Keratinocyte (primary cell): ENCODE measurements around the gene PSMC1. TPM values are rescaled to one million over a fixed set of nuclear protein-coding genes. Genes with fewer than 3 reads are reported as not detected.

Experiments used
- DNase-seq: peaks from one replicate; pipeline ENCODE4 v3.0.0-alpha.2; 2011; ENCODE audit warnings: low read depth, missing footprints, low spot score
- FAIRE-seq: peaks from 2 replicates; lab custom pipeline; 2011; peaks lifted over from hg19 to GRCh38; lab: Jason Lieb, UNC
- H2AFZ ChIP-seq: 2 replicates; pipeline ENCODE4 v1.6.0; 2012; ENCODE audit warnings: low read length, control low read depth, inconsistent platforms; ENCODE audit not compliant: control insufficient read depth
- H3K27ac ChIP-seq: 2 replicates; pipeline ENCODE4 v1.5.1; 2011; ENCODE audit warnings: low read length; ENCODE audit not compliant: control insufficient read depth, insufficient read depth
- H3K27me3 ChIP-seq: 3 replicates; pipeline ENCODE4 v1.6.0; 2011; ENCODE audit warnings: low read length; ENCODE audit not compliant: control insufficient read depth, insufficient read depth; ENCODE audit errors: extremely low read depth
- H3K36me3 ChIP-seq, 2 experiments: 2 replicates in 1 of 2; 3 replicates in 1 of 2; pipeline ENCODE4 v1.5.1; 2011; ENCODE audit warnings: low read length in 2 of 2, mild to moderate bottlenecking in 1 of 2; ENCODE audit not compliant: control insufficient read depth in 2 of 2, insufficient read depth in 2 of 2; ENCODE audit errors: extremely low read depth in 1 of 2
- H3K4me1 ChIP-seq: 3 replicates; pipeline ENCODE4 v1.5.1; 2011; ENCODE audit warnings: low read length; ENCODE audit not compliant: control insufficient read depth, insufficient read depth; ENCODE audit errors: extremely low read depth
- H3K4me2 ChIP-seq: 3 replicates; pipeline ENCODE4 v1.6.0; 2011; ENCODE audit warnings: low read depth, low read length; ENCODE audit not compliant: control insufficient read depth, insufficient read depth; ENCODE audit errors: extremely low read depth
- H3K4me3 ChIP-seq, 3 experiments: fragments of 200-600 bp in 1 of 3; sonication (generic) in 1 of 3; 2 replicates in 2 of 3; 3 replicates in 1 of 3; pipeline ENCODE4 v1.5.1; 2011 to 2016; ENCODE audit warnings: low read length in 3 of 3, mild to moderate bottlenecking in 3 of 3, control low read depth in 2 of 3, inconsistent platforms in 1 of 3, low read depth in 1 of 3, mixed read lengths in 1 of 3, mixed run types in 1 of 3, moderate library complexity in 1 of 3; ENCODE audit not compliant: control insufficient read depth in 2 of 3, insufficient read depth in 2 of 3; ENCODE audit errors: extremely low read depth in 1 of 3
- H3K79me2 ChIP-seq: 2 replicates; pipeline ENCODE4 v1.6.0; 2012; ENCODE audit warnings: low read length; ENCODE audit not compliant: control insufficient read depth, insufficient read depth
- H3K9ac ChIP-seq: 3 replicates; pipeline ENCODE4 v1.6.0; 2011; ENCODE audit warnings: low read length; ENCODE audit not compliant: control insufficient read depth, insufficient read depth; ENCODE audit errors: extremely low read depth
- H3K9me1 ChIP-seq: 3 replicates; pipeline ENCODE4 v1.6.0; 2011; ENCODE audit warnings: low read length; ENCODE audit not compliant: control insufficient read depth, insufficient read depth; ENCODE audit errors: extremely low read depth
- H3K9me3 ChIP-seq: 2 replicates; pipeline ENCODE4 v1.5.1; 2012; ENCODE audit warnings: low read depth, low read length; ENCODE audit not compliant: control insufficient read depth
- H4K20me1 ChIP-seq: 3 replicates; pipeline ENCODE4 v1.6.0; 2011; ENCODE audit warnings: low read length; ENCODE audit not compliant: control insufficient read depth, insufficient read depth; ENCODE audit errors: extremely low read depth
- CTCF ChIP-seq, 3 experiments: IDR thresholded peaks in 1 of 3; conservative IDR thresholded peaks in 1 of 3; optimal IDR thresholded peaks in 1 of 3; 2 replicates in 2 of 3; 3 replicates in 1 of 3; pipeline versions ENCODE3 to v1.5.1; 2011; ENCODE audit warnings: low read length in 3 of 3, mild to moderate bottlenecking in 3 of 3, moderate library complexity in 2 of 3, control low read depth in 1 of 3, inconsistent platforms in 1 of 3; ENCODE audit not compliant: insufficient read depth in 2 of 3; ENCODE audit errors: extremely low read depth in 1 of 3
- EZH2 ChIP-seq: IDR thresholded peaks from one replicate; pipeline ENCODE4 v1.6.1; 2012; ENCODE audit warnings: inconsistent platforms, mild to moderate bottlenecking, low read length, moderate library complexity
- dilution Hi-C: fragments of 300-500 bp; cut with MboI; formaldehyde crosslinking; loops from one replicate; pipeline ENCODE4 v1.7.0; 2020; ENCODE audit warnings: low sequenced_read_pairs; ENCODE audit not compliant: extremely low pct_ligation_motif_present
- polyA plus RNA-seq, 5 experiments: library from polyadenylated mRNA; depleted of rRNA in 3 of 5; stranded (reverse) in 3 of 5; stranded (forward) in 1 of 5; unstranded in 1 of 5; fragments of >200 nt; gene quantifications; 1 replicate in 1 of 5; 2 replicates in 3 of 5; 3 replicates in 1 of 5; pipeline versions ENCODE4 v1.2.1 to v1.2.3, GENCODE V29; 2011 to 2012; ENCODE audit warnings: missing spikeins in 2 of 5, low read depth in 1 of 5, low replicate concordance in 1 of 5

Gene PSMC1
- polyA plus RNA-seq, 1 donor (not counting 4 experiments of a cell fraction or from before 2014, with no cell fraction given), result 234 TPM

GRCh38 chr14:90301122-90301521 lies 44.8 kb downstream of the PSMC1 start:
- DNase-seq (no peak), FAIRE-seq (no peak)
- Histone ChIP-seq H3K9ac (no peak overlapping the region), H4K20me1 (no peaks in the 10 kb centered on the region), H3K79me2 (no peaks in the 10 kb centered on the region), H3K27me3 (no peaks in the 10 kb centered on the region), H3K9me1 (no peaks in the 10 kb centered on the region), H3K4me3 (no peak overlapping the region), H3K36me3 (peaks cover 4 to 10% of the 10 kb centered on the region in 2 experiments), H3K9me3 (no peaks in the 10 kb centered on the region), H3K4me2 (no peak overlapping the region), H3K27ac (no peak overlapping the region), H3K4me1 (no peaks in the 10 kb centered on the region), H2AFZ (no peak overlapping the region)
- dilution Hi-C loops, result no loop called here
- no peak for TF ChIP-seq EZH2
- no peak for TF ChIP-seq CTCF (optimal IDR thresholded peaks at IDR 0.05 in 1 of 3, IDR thresholded peaks at IDR 0.05 in 1 of 3, conservative IDR thresholded peaks at IDR 0.05 in 1 of 3; ENCODE audit: extremely low read depth in 1 of 3, insufficient read depth in 2 of 3, low read length in 3 of 3)

- Histone ChIP-seq H3K9me3 (no peaks in the 10 kb centered on the region), H3K4me3 (no peak overlapping the region), H3K79me2 (no peaks in the 10 kb centered on the region), H3K4me2 (no peak overlapping the region), H4K20me1 (no peaks in the 10 kb centered on the region), H2AFZ (no peak overlapping the region), H3K9me1 (no peaks in the 10 kb centered on the region), H3K36me3 (peaks cover 4 to 8% of the 10 kb centered on the region in 2 experiments), H3K27me3 (no peaks in the 10 kb centered on the region), H3K27ac (no peak overlapping the region), H3K4me1 (no peaks in the 10 kb centered on the region), H3K9ac (no peak overlapping the region)
- TF ChIP-seq CTCF (optimal IDR thresholded peaks at IDR 0.05 in 1 of 3, IDR thresholded peaks at IDR 0.05 in 1 of 3, conservative IDR thresholded peaks at IDR 0.05 in 1 of 3; ENCODE audit: extremely low read depth in 1 of 3, insufficient read depth in 2 of 3, low read length in 3 of 3), result peak in 2 of 3 experiments; percentile 51 to 56
- TF ChIP-seq EZH2, result no peak
- FAIRE-seq, result no peak
- DNase-seq, result no peak
- dilution Hi-C loops, result no loop called here
Measured at GRCh38 chr14:90301668-90302090, 45.3 kb downstream of the PSMC1 start.
